Omental fat pad (tissue), 4 donors: Measurements from ENCODE around the gene SCYGR1. TPM values are rescaled to one million over a fixed set of nuclear protein-coding genes. Genes with fewer than 3 reads are reported as not detected.

Experiments
- ATAC-seq: fragments of 150-250 bp; one replicate; pipeline ENCODE4 v1.9.1; 2016; ENCODE audit warnings: mild to moderate bottlenecking, moderate library complexity; ENCODE audit not compliant: low FRiP score
- DNase-seq: peaks from one replicate; pipeline ENCODE4 v3.0.0-alpha.2; 2019; ENCODE audit warnings: low spot score
- CTCF ChIP-seq, 3 donors: fragments of 450-650 bp; IDR thresholded peaks; one replicate each; pipeline ENCODE4 v1.5.1; 2016 to 2017; ENCODE audit warnings: antibody characterized with exemption in 3 of 3, mild to moderate bottlenecking in 3 of 3, moderate library complexity in 2 of 3
- total RNA-seq, 4 donors: library from RNA; depleted of rRNA; stranded (reverse); fragments of >200 nt; gene quantifications; one replicate each; pipeline ENCODE4 v1.1.0, GENCODE V29; 2016

The SCYGR1 gene
- total RNA-seq, 4 donors from 2014 or later = not detected

- ATAC-seq (no peak), DNase-seq (no peak)
- TF ChIP-seq CTCF (IDR thresholded peaks at IDR 0.05) = no peak
These were observed 8.7 kb downstream of the SCYGR1 start, which contains the start of gene TM4SF20 for GRCh38 chr2:227379095-227379494. Gene TM4SF20, minus strand, starts transcription at chr2:227379306. Its CDS starts 38 bp downstream, at chr2:227379268.

- ATAC-seq (no peak), DNase-seq (no peak)
- TF ChIP-seq CTCF (IDR thresholded peaks at IDR 0.05) = no peak
These were observed 9.4 kb downstream of the SCYGR1 start for GRCh38 chr2:227378371-227378782.

GRCh38 chr2:227377467-227378351, 10.0 kb downstream of the SCYGR1 start:
- no peak for ATAC-seq
- DNase-seq = no peak

GRCh38 chr2:227376656-227377396, 10.9 kb downstream of the SCYGR1 start:
- DNase-seq (no peak), ATAC-seq (no peak)
- TF ChIP-seq CTCF (IDR thresholded peaks at IDR 0.05) = no peak

More at GRCh38 chr2:227377467-227378351, 10.0 kb downstream of the SCYGR1 start:
- no peak for TF ChIP-seq CTCF (IDR thresholded peaks at IDR 0.05)

- no peak for ATAC-seq
- TF ChIP-seq CTCF (IDR thresholded peaks at IDR 0.05) = no peak
- no peak for DNase-seq
These were observed 13.6 kb downstream of the SCYGR1 start for GRCh38 chr2:227374158-227374557.

GRCh38 chr2:227373389-227373788, 14.4 kb downstream of the SCYGR1 start:
- ATAC-seq (no peak), DNase-seq (no peak)
- no peak for TF ChIP-seq CTCF (IDR thresholded peaks at IDR 0.05)
